Esophagus squamous epithelium (tissue), 4 donors: Measurements from ENCODE around the gene BHLHA15.

ENCODE experiments used
- CTCF ChIP-seq, 6 experiments: fragments of 450-650 bp in 4 of 6; fragments of 200-600 bp in 2 of 6; sonication (generic) in 2 of 6; IDR thresholded peaks; one replicate each; pipeline ENCODE4 v1.5.1; 2016 to 2019; ENCODE audit warnings: antibody characterized with exemption in 6 of 6, mild to moderate bottlenecking in 4 of 6, moderate library complexity in 4 of 6
- POLR2A ChIP-seq, 4 donors: fragments of 450-650 bp; IDR thresholded peaks; one replicate each; pipeline ENCODE4 v1.6.1; 2017; ENCODE audit warnings: antibody characterized with exemption in 4 of 4, mild to moderate bottlenecking in 4 of 4, moderate library complexity in 3 of 4

DNA sequence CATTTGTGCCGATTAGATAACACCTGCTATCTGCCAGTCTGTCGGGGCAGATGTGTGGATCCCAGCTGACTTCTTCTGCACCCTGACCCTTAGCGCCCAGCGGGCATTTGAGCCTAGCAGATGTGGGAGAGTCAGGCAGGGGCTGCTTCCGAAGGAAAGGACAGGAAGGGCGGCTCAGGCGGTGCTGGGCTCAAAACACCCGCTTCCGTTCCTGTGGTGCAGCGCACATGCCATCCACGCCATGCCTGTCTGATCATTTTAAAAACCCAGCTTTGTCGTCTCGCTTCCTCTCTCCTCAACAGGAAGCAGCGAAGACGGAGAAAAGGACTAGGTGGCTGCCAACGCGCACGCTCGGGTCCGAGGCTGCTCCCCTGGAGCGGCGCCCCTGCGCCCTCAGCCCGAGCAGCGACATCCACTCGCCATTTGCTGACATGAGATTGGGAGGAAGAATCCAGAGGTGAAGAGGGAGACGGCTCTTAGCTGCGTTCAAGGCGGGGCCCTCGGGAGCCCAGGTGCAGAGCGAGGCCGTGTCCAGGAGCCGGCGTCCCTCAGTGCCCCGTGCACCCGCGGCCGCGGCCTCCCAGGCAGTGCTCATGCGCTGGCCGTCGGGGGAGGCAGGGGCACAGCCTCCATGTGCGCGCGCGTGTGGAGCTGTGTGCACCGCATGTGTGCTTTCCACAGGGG, 5.9 kb upstream of the BHLHA15 start:
- TF ChIP-seq CTCF (IDR thresholded peaks at IDR 0.05) = no peak
- TF ChIP-seq POLR2A (IDR thresholded peaks at IDR 0.05) = no peak
